GM12873 (cell line): ENCODE data around the gene SPAAR.

Experiments
- CTCF ChIP-seq: IDR thresholded peaks from 2 replicates; pipeline ENCODE4 v1.5.1; 2012; ENCODE audit warnings: low read depth, mild to moderate bottlenecking, moderate library complexity, low read length, control low read depth; ENCODE audit not compliant: insufficient read depth; ENCODE audit errors: missing control alignments

SPAAR gene

GRCh38 chr9:35909274-35909673 is at the start of gene SPAAR:
Gene SPAAR, plus strand, starts transcription at chr9:35909490. Its CDS starts 974 bp downstream, at chr9:35910464.
- no peak for TF ChIP-seq CTCF

- no peak for TF ChIP-seq CTCF
Measured at GRCh38 chr9:35859990-35860339, 49.3 kb upstream of the SPAAR start.

- TF ChIP-seq CTCF: no peak
Measured at GRCh38 chr9:35861161-35861897, 48.0 kb upstream of the SPAAR start.

- no peak for TF ChIP-seq CTCF
Measured at GRCh38 chr9:35862328-35862727, 47.0 kb upstream of the SPAAR start.

GRCh38 chr9:35863583-35863982 is 45.7 kb upstream of the SPAAR start:
- no peak for TF ChIP-seq CTCF

- no peak for TF ChIP-seq CTCF
Measured at GRCh38 chr9:35864695-35865255, 44.5 kb upstream of the SPAAR start.

GRCh38 chr9:35867538-35867937 is 41.8 kb upstream of the SPAAR start:
- no peak for TF ChIP-seq CTCF
